ENCODE measurements around the gene VSTM4. TPM values are rescaled to one million over a fixed set of nuclear protein-coding genes. Genes with fewer than 3 reads are reported as not detected.

VSTM4 gene
- total RNA-seq, 1 experiment from 2014 or later = 0.07 TPM

DNA sequence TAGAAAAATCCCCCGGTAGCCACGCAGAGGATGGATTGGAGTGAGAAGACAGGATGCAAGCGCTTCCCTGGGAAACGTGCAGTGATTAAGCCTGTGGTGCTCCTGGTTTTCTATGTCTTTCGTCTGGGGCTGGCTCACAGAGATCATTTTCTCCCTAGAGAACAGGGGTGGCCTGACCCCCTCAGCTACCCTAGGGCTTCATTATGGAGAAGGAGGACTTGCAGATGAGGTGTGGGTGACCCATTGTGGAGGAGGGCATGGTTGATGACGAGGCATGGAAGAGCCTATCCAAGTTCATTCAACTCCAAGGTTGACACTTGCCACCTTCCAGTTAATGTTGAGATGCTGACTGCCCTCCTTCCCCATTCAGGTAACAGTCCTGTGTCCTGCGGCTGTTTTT lies 75.9 kb downstream of the VSTM4 start:
- peaks cover 12% of the 10 kb centered on the region for H3K27me3 ChIP-seq (ENCODE audit: insufficient read depth, low read length)
- ATAC-seq (no peak), DNase-seq (ENCODE audit: low read depth, low spot score) (no peak)
- no peak overlapping the region for H3K9ac ChIP-seq (ENCODE audit: low read length)
- H3K79me2 ChIP-seq (ENCODE audit: insufficient read depth, low read length) = no peaks in the 10 kb centered on the region
- H3K4me3 ChIP-seq (replicated peaks in 1 of 2; ENCODE audit: low read depth in 1 of 2, low read length in 2 of 2) = no peak overlapping the region
- H3K9me2 ChIP-seq (ENCODE audit: insufficient read depth) = no peaks in the 10 kb centered on the region
- intact Hi-C loops (cut with micrococcal nuclease) = no loop called here
- H4K20me1 ChIP-seq (ENCODE audit: insufficient read depth) = no peaks in the 10 kb centered on the region
- no TSS peak for BruUV-seq (replicated peaks)
- RAD21 ChIA-PET (ENCODE audit: low non-redundant PET in 1 of 2, low total read pairs in 2 of 2, uncharacterized antibody in 2 of 2, unreplicated experiment in 2 of 2) = no interaction called here
- POLR2A ChIA-PET = no interaction called here
- TF ChIP-seq, protein P1, sequence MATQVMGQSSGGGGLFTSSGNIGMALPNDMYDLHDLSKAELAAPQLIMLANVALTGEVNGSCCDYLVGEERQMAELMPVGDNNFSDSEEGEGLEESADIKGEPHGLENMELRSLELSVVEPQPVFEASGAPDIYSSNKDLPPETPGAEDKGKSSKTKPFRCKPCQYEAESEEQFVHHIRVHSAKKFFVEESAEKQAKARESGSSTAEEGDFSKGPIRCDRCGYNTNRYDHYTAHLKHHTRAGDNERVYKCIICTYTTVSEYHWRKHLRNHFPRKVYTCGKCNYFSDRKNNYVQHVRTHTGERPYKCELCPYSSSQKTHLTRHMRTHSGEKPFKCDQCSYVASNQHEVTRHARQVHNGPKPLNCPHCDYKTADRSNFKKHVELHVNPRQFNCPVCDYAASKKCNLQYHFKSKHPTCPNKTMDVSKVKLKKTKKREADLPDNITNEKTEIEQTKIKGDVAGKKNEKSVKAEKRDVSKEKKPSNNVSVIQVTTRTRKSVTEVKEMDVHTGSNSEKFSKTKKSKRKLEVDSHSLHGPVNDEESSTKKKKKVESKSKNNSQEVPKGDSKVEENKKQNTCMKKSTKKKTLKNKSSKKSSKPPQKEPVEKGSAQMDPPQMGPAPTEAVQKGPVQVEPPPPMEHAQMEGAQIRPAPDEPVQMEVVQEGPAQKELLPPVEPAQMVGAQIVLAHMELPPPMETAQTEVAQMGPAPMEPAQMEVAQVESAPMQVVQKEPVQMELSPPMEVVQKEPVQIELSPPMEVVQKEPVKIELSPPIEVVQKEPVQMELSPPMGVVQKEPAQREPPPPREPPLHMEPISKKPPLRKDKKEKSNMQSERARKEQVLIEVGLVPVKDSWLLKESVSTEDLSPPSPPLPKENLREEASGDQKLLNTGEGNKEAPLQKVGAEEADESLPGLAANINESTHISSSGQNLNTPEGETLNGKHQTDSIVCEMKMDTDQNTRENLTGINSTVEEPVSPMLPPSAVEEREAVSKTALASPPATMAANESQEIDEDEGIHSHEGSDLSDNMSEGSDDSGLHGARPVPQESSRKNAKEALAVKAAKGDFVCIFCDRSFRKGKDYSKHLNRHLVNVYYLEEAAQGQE (IDR thresholded peaks at IDR 0.05; ENCODE audit: low read depth) = no peak
- no peak for TF ChIP-seq CEBPB (IDR thresholded peaks at IDR 0.05; ENCODE audit: low read depth)
- no peak for TF ChIP-seq EZH2phosphoT487 (IDR thresholded peaks at IDR 0.05; ENCODE audit: borderline replicate concordance)
- TF ChIP-seq SRF (IDR thresholded peaks at IDR 0.05; ENCODE audit: low read depth) = no peak
- TF ChIP-seq, protein P2, sequence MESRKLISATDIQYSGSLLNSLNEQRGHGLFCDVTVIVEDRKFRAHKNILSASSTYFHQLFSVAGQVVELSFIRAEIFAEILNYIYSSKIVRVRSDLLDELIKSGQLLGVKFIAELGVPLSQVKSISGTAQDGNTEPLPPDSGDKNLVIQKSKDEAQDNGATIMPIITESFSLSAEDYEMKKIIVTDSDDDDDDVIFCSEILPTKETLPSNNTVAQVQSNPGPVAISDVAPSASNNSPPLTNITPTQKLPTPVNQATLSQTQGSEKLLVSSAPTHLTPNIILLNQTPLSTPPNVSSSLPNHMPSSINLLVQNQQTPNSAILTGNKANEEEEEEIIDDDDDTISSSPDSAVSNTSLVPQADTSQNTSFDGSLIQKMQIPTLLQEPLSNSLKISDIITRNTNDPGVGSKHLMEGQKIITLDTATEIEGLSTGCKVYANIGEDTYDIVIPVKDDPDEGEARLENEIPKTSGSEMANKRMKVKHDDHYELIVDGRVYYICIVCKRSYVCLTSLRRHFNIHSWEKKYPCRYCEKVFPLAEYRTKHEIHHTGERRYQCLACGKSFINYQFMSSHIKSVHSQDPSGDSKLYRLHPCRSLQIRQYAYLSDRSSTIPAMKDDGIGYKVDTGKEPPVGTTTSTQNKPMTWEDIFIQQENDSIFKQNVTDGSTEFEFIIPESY (IDR thresholded peaks at IDR 0.05; ENCODE audit: extremely low read depth, insufficient replicate concordance, low read length) = no peak
- no peak for TF ChIP-seq FOSL1 (IDR thresholded peaks at IDR 0.05; ENCODE audit: low read depth)
- TF ChIP-seq POLR2A (IDR thresholded peaks at IDR 0.05; ENCODE audit: borderline replicate concordance, extremely low read depth, insufficient read depth, insufficient read length) = no peak
- TF ChIP-seq ATF3 (IDR thresholded peaks at IDR 0.05) = no peak
- no peak for TF ChIP-seq EZH2 (IDR thresholded peaks at IDR 0.05)
- no peak for TF ChIP-seq SIN3A (IDR thresholded peaks at IDR 0.05; ENCODE audit: low read depth)
- TF ChIP-seq, protein P3, sequence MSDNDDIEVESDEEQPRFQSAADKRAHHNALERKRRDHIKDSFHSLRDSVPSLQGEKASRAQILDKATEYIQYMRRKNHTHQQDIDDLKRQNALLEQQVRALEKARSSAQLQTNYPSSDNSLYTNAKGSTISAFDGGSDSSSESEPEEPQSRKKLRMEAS (IDR thresholded peaks at IDR 0.05) = no peak
- TF ChIP-seq JUND (IDR thresholded peaks at IDR 0.05) = no peak
- TF ChIP-seq RAD21 (IDR thresholded peaks at IDR 0.05; ENCODE audit: low read depth) = no peak
- TF ChIP-seq ELF1 (IDR thresholded peaks at IDR 0.05; ENCODE audit: borderline replicate concordance, low read depth) = no peak
- no peak for TF ChIP-seq EGR1 (IDR thresholded peaks at IDR 0.05; ENCODE audit: low read depth)
- TF ChIP-seq, protein P4, sequence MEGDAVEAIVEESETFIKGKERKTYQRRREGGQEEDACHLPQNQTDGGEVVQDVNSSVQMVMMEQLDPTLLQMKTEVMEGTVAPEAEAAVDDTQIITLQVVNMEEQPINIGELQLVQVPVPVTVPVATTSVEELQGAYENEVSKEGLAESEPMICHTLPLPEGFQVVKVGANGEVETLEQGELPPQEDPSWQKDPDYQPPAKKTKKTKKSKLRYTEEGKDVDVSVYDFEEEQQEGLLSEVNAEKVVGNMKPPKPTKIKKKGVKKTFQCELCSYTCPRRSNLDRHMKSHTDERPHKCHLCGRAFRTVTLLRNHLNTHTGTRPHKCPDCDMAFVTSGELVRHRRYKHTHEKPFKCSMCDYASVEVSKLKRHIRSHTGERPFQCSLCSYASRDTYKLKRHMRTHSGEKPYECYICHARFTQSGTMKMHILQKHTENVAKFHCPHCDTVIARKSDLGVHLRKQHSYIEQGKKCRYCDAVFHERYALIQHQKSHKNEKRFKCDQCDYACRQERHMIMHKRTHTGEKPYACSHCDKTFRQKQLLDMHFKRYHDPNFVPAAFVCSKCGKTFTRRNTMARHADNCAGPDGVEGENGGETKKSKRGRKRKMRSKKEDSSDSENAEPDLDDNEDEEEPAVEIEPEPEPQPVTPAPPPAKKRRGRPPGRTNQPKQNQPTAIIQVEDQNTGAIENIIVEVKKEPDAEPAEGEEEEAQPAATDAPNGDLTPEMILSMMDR (IDR thresholded peaks at IDR 0.05 in 2 of 3, conservative IDR thresholded peaks at IDR 0.05 in 1 of 3; ENCODE audit: borderline replicate concordance in 1 of 3, insufficient read depth in 1 of 3, low read depth in 2 of 3, low read length in 2 of 3) = no peak
- H3K27ac ChIP-seq (ENCODE audit: low read depth, low read length) = no peak overlapping the region
- no peak overlapping the region for H3K4me2 ChIP-seq (ENCODE audit: low read length)
- H3K36me3 ChIP-seq (ENCODE audit: control insufficient read depth in 1 of 2, insufficient read depth in 2 of 2, low read length in 2 of 2) = no peaks in the 10 kb centered on the region
- H3K9me3 ChIP-seq (ENCODE audit: control insufficient read depth in 1 of 2, insufficient read depth in 1 of 2, low read depth in 1 of 2, low read length in 2 of 2) = no peaks in the 10 kb centered on the region
- H2AFZ ChIP-seq (ENCODE audit: low read depth, low read length, poor library complexity, severe bottlenecking) = no peak overlapping the region
- CTCF ChIA-PET = no interaction called here
- H3K4me1 ChIP-seq (ENCODE audit: control insufficient read depth in 1 of 2, insufficient read depth in 2 of 2, low read length in 2 of 2) = peaks cover 0 to 8% of the 10 kb centered on the region in 2 experiments; a peak in 2 of 4 replicates
